HFFc6 (cell line): ENCODE measurements around the gene AUTS2. TPM values are rescaled to one million over a fixed set of nuclear protein-coding genes. Genes with fewer than 3 reads are reported as not detected.

Experiments used
- DNase-seq: peaks from one replicate; pipeline ENCODE4 v3.0.0-alpha.2; 2018
- H3K27ac Mint-ChIP-seq: 2 replicates; pipeline ENCODE4 v1.8.0; 2020; ENCODE audit warnings: mild to moderate bottlenecking, mixed read lengths
- H3K27me3 Mint-ChIP-seq: 2 replicates; pipeline ENCODE4 v1.8.0; 2021; ENCODE audit warnings: mild to moderate bottlenecking, moderate library complexity, mixed read lengths; ENCODE audit not compliant: insufficient read depth
- H3K36me3 Mint-ChIP-seq: 2 replicates; pipeline ENCODE4 v1.8.0; 2021; ENCODE audit warnings: low read depth, mixed read lengths
- H3K4me1 Mint-ChIP-seq: 2 replicates; pipeline ENCODE4 v1.8.0; 2020; ENCODE audit warnings: low read depth, mixed read lengths
- H3K4me3 Mint-ChIP-seq: 2 replicates; pipeline ENCODE4 v1.8.0; 2020; ENCODE audit warnings: mild to moderate bottlenecking, moderate library complexity, mixed read lengths
- H3K9me3 Mint-ChIP-seq: 2 replicates; pipeline ENCODE4 v1.8.0; 2020; ENCODE audit warnings: mild to moderate bottlenecking, mixed read lengths
- total RNA-seq, 6 experiments: library from RNA; stranded (reverse); fragmentation: NEBNext Ultra II Directional; extraction: Animal tissue kit (Norgen Biotek cat#: 25700); gene quantifications; 2 replicates in 1 of 6; 3 replicates in 5 of 6; pipeline ENCODE4 v1.2.3, GENCODE V29; 2021
- TF ChIP-seq, protein P1 (sequence below): fragments of 200-600 bp; sonication (generic); IDR thresholded peaks from 2 replicates; pipeline ENCODE4 v1.5.0; 2021; ENCODE audit warnings: antibody characterized with exemption, mild to moderate bottlenecking

The AUTS2 gene
- total RNA-seq, 6 experiments from 2014 or later = 0.02 to 0.19 (median 0.16) TPM; not detected in 2

DNA sequence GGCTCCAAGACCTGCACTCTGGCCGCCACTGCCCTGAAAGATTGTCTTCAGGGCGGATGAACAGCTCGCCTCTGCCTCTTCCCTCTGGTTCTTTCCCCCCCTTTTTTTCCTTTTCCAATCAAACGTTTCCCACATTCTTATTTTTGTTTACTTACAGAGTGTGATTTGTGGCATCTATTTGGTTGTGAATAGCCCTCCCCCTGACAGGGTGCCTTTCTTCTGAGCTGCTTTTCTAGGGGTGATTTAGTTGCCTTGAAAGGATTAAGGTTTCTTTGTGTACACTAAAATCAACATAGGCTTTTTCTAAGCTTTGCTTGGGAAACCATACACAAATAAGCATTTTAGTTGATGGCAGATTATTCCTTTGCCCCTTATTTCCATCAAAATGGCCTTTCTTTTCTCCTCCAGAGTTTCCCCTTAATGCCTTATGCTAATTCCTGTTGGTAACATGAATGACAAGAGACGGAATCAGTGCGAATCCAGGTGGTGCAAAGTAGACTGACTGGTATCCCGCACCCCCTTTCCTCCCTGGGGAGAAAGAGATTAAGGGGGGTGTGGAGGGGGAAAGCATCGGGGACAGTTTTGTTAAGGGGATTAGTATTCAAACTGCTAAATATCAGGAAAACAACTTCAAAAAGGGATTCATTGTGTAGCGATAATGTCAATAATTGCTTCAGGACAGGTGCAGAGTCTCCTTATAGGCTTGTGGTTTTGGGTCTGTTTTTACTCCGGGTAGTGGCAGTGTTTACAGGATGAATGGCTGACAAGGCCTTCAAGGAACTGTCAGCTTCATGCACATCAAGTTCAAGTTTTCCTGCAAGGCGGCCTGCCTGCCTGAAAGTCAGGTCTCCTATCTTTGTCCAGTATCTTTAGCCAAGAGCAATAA lies 1102.0 kb downstream of the AUTS2 start:
- Mint-ChIP-seq H3K4me1 (no peaks in the 10 kb centered on the region), H3K27ac (no peak overlapping the region), H3K4me3 (no peak overlapping the region), H3K27me3 (peaks cover 17% of the 10 kb centered on the region; the same call in 1 of the 2 replicates), H3K36me3 (no peaks in the 10 kb centered on the region), H3K9me3 (no peaks in the 10 kb centered on the region)
- DNase-seq = no peak
- TF ChIP-seq, protein P1, sequence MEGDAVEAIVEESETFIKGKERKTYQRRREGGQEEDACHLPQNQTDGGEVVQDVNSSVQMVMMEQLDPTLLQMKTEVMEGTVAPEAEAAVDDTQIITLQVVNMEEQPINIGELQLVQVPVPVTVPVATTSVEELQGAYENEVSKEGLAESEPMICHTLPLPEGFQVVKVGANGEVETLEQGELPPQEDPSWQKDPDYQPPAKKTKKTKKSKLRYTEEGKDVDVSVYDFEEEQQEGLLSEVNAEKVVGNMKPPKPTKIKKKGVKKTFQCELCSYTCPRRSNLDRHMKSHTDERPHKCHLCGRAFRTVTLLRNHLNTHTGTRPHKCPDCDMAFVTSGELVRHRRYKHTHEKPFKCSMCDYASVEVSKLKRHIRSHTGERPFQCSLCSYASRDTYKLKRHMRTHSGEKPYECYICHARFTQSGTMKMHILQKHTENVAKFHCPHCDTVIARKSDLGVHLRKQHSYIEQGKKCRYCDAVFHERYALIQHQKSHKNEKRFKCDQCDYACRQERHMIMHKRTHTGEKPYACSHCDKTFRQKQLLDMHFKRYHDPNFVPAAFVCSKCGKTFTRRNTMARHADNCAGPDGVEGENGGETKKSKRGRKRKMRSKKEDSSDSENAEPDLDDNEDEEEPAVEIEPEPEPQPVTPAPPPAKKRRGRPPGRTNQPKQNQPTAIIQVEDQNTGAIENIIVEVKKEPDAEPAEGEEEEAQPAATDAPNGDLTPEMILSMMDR = no peak

DNA sequence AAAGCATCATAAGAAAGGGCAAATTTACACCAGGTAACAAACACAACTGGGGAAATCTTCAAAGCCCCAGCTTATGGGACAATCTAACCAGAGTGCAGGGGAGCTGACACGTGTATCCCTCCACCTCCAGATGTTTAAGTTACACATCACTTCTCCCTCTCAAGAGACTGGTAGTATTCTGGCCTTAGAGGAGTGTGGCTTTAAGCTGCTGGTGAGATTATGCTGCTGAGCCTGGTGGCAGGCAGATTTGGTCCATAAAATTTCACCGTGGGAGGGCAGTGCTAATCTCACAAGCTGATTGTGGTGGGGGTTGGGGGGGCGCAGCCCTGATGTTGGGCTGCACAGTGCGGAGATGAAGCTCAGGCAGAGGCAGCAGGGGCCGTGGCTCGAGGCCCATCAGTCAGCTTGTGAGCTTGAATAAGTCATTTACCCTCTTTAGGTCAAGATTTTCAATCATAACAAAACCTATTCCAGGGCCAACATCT lies 1102.7 kb downstream of the AUTS2 start:
- H3K27me3 Mint-ChIP-seq = peaks cover 10% of the 10 kb centered on the region; the same call in 1 of the 2 replicates
- H3K27ac Mint-ChIP-seq = no peak overlapping the region
- H3K36me3 Mint-ChIP-seq = no peaks in the 10 kb centered on the region
- H3K9me3 Mint-ChIP-seq = no peaks in the 10 kb centered on the region
- no peak for DNase-seq
- TF ChIP-seq, protein P1 = no peak
- no peaks in the 10 kb centered on the region for H3K4me1 Mint-ChIP-seq
- no peak overlapping the region for H3K4me3 Mint-ChIP-seq

- TF ChIP-seq, protein P1 = no peak
- H3K27me3 Mint-ChIP-seq = peaks cover 7% of the 10 kb centered on the region; the same call in 1 of the 2 replicates
- no peaks in the 10 kb centered on the region for H3K9me3 Mint-ChIP-seq
- no peaks in the 10 kb centered on the region for H3K36me3 Mint-ChIP-seq
- no peak for DNase-seq
- H3K4me3 Mint-ChIP-seq = no peak overlapping the region
- no peaks in the 10 kb centered on the region for H3K4me1 Mint-ChIP-seq
- H3K27ac Mint-ChIP-seq = no peak overlapping the region
These were observed 1103.2 kb downstream of the AUTS2 start for GRCh38 chr7:70701477-70701876.

DNA sequence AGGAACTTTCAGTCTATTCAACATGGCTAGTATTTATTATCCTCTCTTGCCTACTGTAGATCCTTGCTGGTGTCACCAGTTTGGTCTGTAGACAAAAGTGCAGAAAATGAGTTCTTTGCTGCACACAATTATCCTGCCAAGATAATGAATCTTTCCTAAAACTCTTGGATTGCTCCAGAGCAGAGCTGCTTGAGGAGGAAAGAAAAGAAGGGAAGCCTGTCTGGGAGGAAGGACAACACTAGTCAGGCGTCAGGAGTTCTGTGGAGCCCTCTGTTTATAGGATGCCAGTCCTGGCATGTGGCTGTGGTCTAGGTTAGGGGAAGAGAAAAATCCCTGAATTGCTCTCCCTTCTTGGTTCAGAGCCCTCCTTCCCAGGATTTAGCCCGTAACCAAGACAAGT lies 1103.7 kb downstream of the AUTS2 start:
- H3K36me3 Mint-ChIP-seq = no peaks in the 10 kb centered on the region
- no peaks in the 10 kb centered on the region for H3K4me1 Mint-ChIP-seq
- H3K27me3 Mint-ChIP-seq = peaks cover 2% of the 10 kb centered on the region; the same call in 1 of the 2 replicates
- H3K4me3 Mint-ChIP-seq = no peak overlapping the region
- no peak for DNase-seq
- H3K9me3 Mint-ChIP-seq = no peaks in the 10 kb centered on the region
- TF ChIP-seq, protein P1 = no peak
- no peak overlapping the region for H3K27ac Mint-ChIP-seq

DNA sequence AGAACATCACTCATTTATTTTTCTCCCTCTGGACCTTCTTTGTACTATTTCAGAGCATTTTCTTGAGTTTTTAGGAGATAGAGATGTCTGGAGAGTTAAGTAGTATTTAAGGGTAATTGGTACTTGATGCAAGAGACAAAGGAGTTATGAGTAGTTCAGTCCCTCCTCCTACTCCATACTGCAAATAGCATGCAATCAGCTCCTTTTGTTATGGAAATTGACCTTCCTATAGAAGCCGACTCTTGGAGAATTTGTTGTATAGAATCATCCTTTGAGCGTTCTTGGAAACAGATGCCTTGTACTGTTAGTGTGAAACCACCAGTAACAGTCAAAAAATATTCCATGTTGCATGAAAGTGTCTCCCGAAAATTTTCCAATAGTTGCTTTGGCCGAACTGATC lies 1105.5 kb downstream of the AUTS2 start:
- TF ChIP-seq, protein P1 = no peak
- H3K4me1 Mint-ChIP-seq = no peaks in the 10 kb centered on the region
- H3K36me3 Mint-ChIP-seq = no peaks in the 10 kb centered on the region
- no peak for DNase-seq
- H3K27me3 Mint-ChIP-seq = peaks cover 1% of the 10 kb centered on the region; the same call in 1 of the 2 replicates
- H3K9me3 Mint-ChIP-seq = peaks cover 7% of the 10 kb centered on the region; the same call in 1 of the 2 replicates
- H3K4me3 Mint-ChIP-seq = no peak overlapping the region
- H3K27ac Mint-ChIP-seq = no peak overlapping the region
